HFFc6 (cell line): ENCODE measurements around the gene SYNJ2. TPM values are rescaled to one million over a fixed set of nuclear protein-coding genes. Genes with fewer than 3 reads are reported as not detected.

Experiments used
- DNase-seq: peaks from one replicate; pipeline ENCODE4 v3.0.0-alpha.2; 2018
- H3K27ac Mint-ChIP-seq: 2 replicates; pipeline ENCODE4 v1.8.0; 2020; ENCODE audit warnings: mild to moderate bottlenecking, mixed read lengths
- H3K27me3 Mint-ChIP-seq: 2 replicates; pipeline ENCODE4 v1.8.0; 2021; ENCODE audit warnings: mild to moderate bottlenecking, moderate library complexity, mixed read lengths; ENCODE audit not compliant: insufficient read depth
- H3K36me3 Mint-ChIP-seq: 2 replicates; pipeline ENCODE4 v1.8.0; 2021; ENCODE audit warnings: low read depth, mixed read lengths
- H3K4me1 Mint-ChIP-seq: 2 replicates; pipeline ENCODE4 v1.8.0; 2020; ENCODE audit warnings: low read depth, mixed read lengths
- H3K4me3 Mint-ChIP-seq: 2 replicates; pipeline ENCODE4 v1.8.0; 2020; ENCODE audit warnings: mild to moderate bottlenecking, moderate library complexity, mixed read lengths
- H3K9me3 Mint-ChIP-seq: 2 replicates; pipeline ENCODE4 v1.8.0; 2020; ENCODE audit warnings: mild to moderate bottlenecking, mixed read lengths
- CTCF ChIP-seq: fragments of 200-600 bp; sonication (generic); IDR thresholded peaks from 2 replicates; pipeline ENCODE4 v1.5.0; 2021; ENCODE audit warnings: antibody characterized with exemption, mild to moderate bottlenecking
- total RNA-seq, 6 experiments: library from RNA; stranded (reverse); fragmentation: NEBNext Ultra II Directional; extraction: Animal tissue kit (Norgen Biotek cat#: 25700); gene quantifications; 2 replicates in 1 of 6; 3 replicates in 5 of 6; pipeline ENCODE4 v1.2.3, GENCODE V29; 2021

The SYNJ2 gene
- total RNA-seq, 6 experiments from 2014 or later, result 31.8 to 46.4 (median 41.3) TPM

- peaks cover 33% of the 10 kb centered on the region for H3K36me3 Mint-ChIP-seq
Measured at GRCh38 chr6:158011980-158012566, 30.4 kb downstream of the SYNJ2 start.

GRCh38 chr6:158013904-158014504, 32.3 kb downstream of the SYNJ2 start:
- peaks cover 81% of the 10 kb centered on the region for H3K4me1 Mint-ChIP-seq
- no peaks in the 10 kb centered on the region for H3K27me3 Mint-ChIP-seq
- no peak overlapping the region for H3K4me3 Mint-ChIP-seq
- peaks cover 29% of the 10 kb centered on the region for H3K36me3 Mint-ChIP-seq
- no peak for TF ChIP-seq CTCF
- no peak overlapping the region; the same call in 1 of the 2 replicates for H3K27ac Mint-ChIP-seq
- DNase-seq, result no peak
- no peaks in the 10 kb centered on the region for H3K9me3 Mint-ChIP-seq

More at GRCh38 chr6:158011980-158012566, 30.4 kb downstream of the SYNJ2 start:
- Mint-ChIP-seq H3K9me3 (no peaks in the 10 kb centered on the region), H3K4me3 (no peak overlapping the region), H3K27ac (peak overlapping the region; percentile 38; the same call in 1 of the 2 replicates), H3K4me1 (peaks cover 96% of the 10 kb centered on the region), H3K27me3 (no peaks in the 10 kb centered on the region; the same call in 1 of the 2 replicates)
- no peak for DNase-seq
- TF ChIP-seq CTCF, result no peak

- Mint-ChIP-seq H3K36me3 (peaks cover 26% of the 10 kb centered on the region), H3K4me3 (no peak overlapping the region), H3K4me1 (peaks cover 77% of the 10 kb centered on the region), H3K27ac (peak overlapping the region; percentile 38), H3K9me3 (no peaks in the 10 kb centered on the region), H3K27me3 (no peaks in the 10 kb centered on the region)
- TF ChIP-seq CTCF, result no peak
- no peak for DNase-seq
Measured at GRCh38 chr6:158014505-158015187, 33.0 kb downstream of the SYNJ2 start.

- TF ChIP-seq CTCF, result no peak
- Mint-ChIP-seq H3K9me3 (no peaks in the 10 kb centered on the region), H3K36me3 (peaks cover 31% of the 10 kb centered on the region), H3K4me1 (peaks cover 72% of the 10 kb centered on the region), H3K4me3 (no peak overlapping the region), H3K27me3 (no peaks in the 10 kb centered on the region), H3K27ac (peak overlapping the region; percentile 38)
- no peak for DNase-seq
Measured at GRCh38 chr6:158015188-158015506, 33.5 kb downstream of the SYNJ2 start.

GRCh38 chr6:158016571-158017383, 35.1 kb downstream of the SYNJ2 start:
- H3K4me1 Mint-ChIP-seq, result peaks cover 56% of the 10 kb centered on the region
- TF ChIP-seq CTCF, result no peak
- H3K27me3 Mint-ChIP-seq, result no peaks in the 10 kb centered on the region
- peak overlapping the region; percentile 40; the same call in 1 of the 2 replicates for H3K27ac Mint-ChIP-seq
- no peak overlapping the region for H3K4me3 Mint-ChIP-seq
- H3K9me3 Mint-ChIP-seq, result no peaks in the 10 kb centered on the region
- DNase-seq, result no peak
- H3K36me3 Mint-ChIP-seq, result peaks cover 27% of the 10 kb centered on the region
